Stimulated activated CD4-positive, alpha-beta T cell treated with anti-CD3 and anti-CD28 coated beads, TNF-alpha, amount 100 ng/mL, for 1 hour (primary cell): Measurements from ENCODE around the gene RNU7-1.

ENCODE experiments used
- DNase-seq, 3 donors: peaks; one replicate each; pipeline ENCODE4 v3.0.0-alpha.2; 2020; ENCODE audit warnings: low read depth in 3 of 3, low spot score in 1 of 3

RNU7-1 gene

DNA sequence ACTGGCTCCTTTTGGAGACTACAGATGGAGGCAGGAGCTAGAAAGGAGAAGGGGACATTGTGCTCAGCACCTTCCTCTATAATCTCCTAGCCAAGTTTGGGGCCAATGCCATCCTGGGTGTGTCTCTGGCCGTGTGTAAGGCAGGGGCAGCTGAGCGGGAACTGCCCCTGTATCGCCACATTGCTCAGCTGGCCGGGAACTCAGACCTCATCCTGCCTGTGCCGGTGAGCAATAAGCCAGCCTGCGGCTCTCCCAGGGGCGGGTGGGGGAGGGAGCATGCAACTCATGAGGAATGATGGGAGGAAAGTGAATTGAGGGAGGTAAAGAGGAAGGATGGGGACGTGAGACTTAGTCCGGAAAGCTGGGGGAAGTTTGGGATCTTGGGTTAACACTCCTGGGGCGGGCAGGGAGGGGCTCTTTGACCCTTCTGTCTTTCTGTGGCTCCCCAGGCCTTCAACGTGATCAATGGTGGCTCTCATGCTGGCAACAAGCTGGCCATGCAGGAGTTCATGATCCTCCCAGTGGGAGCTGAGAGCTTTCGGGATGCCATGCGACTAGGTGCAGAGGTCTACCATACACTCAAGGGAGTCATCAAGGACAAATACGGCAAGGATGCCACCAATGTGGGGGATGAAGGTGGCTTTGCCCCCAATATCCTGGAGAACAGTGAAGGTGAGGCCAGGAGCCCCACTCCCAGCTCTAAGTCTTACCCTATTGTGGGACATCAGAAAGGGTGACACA lies 26.0 kb upstream of the RNU7-1 start:
- no peak for DNase-seq

DNA sequence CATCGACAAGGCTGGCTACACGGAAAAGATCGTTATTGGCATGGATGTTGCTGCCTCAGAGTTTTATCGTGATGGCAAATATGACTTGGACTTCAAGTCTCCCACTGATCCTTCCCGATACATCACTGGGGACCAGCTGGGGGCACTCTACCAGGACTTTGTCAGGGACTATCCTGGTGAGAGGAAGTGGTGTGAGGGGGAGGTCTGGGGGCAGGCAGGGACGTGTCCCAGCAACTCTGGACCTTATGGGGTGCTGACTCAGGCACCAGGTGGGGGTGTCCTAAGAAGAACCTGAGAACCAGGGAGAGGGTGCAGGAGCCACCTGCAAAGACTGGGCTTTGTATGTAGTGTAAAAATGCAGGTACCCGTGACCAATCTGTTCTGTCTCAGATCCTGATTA lies 24.0 kb upstream of the RNU7-1 start:
- no peak for DNase-seq

DNA sequence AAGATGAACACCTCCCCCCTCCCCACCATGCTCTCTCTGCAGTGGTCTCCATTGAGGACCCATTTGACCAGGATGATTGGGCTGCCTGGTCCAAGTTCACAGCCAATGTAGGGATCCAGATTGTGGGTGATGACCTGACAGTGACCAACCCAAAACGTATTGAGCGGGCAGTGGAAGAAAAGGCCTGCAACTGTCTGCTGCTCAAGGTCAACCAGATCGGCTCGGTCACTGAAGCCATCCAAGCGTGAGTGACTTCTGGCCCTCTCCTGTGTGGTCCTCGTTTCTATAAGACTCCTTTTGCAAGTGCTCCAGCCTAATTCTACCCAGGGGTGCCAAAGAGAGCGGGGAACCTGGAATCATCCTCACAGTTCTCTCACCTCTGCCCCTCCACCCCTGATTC lies 22.1 kb upstream of the RNU7-1 start:
- no peak for DNase-seq

DNA sequence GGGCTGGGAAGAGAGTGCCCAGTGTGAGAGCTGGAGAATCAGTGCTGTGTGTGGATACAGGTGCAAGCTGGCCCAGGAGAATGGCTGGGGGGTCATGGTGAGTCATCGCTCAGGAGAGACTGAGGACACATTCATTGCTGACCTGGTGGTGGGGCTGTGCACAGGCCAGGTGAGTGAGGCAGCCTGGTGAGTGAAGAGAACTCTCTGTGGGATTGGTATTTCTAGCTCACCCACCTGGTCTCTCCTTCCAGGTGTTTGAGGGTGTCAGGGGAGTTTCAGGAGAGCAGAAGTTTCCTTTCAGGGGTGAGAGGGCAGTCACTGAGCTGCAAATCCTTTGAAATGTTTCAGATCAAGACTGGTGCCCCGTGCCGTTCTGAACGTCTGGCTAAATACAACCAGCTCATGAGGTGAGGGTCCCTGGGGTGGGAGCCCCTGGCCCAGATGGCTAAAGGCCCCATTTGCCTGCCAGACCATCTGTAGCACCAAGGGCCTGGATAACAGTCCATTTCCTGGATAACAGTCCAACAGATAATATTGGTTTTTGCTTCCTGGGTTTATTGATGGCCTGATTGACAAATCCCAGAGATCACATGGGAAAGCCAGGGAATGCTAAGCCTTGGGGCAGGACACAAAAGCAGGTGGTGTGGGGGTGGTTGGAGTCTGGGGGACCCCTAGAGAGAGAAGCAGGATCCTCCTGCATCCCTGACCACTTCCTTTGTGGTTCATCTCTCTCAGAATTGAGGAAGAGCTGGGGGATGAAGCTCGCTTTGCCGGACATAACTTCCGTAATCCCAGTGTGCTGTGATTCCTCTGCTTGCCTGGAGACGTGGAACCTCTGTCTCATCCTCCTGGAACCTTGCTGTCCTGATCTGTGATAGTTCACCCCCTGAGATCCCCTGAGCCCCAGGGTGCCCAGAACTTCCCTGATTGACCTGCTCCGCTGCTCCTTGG lies 21.3 kb upstream of the RNU7-1 start:
- DNase-seq, result no peak

DNA sequence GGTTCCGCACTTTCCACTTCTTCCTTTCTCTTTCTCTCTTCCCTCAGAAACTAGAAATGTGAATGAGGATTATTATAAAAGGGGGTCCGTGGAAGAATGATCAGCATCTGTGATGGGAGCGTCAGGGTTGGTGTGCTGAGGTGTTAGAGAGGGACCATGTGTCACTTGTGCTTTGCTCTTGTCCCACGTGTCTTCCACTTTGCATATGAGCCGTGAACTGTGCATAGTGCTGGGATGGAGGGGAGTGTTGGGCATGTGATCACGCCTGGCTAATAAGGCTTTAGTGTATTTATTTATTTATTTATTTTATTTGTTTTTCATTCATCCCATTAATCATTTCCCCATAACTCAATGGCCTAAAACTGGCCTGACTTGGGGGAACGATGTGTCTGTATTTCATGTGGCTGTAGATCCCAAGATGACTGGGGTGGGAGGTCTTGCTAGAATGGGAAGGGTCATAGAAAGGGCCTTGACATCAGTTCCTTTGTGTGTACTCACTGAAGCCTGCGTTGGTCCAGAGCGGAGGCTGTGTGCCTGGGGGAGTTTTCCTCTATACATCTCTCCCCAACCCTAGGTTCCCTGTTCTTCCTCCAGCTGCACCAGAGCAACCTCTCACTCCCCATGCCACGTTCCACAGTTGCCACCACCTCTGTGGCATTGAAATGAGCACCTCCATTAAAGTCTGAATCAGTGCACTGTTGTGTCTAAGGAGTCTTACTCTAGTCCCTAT lies 20.4 kb upstream of the RNU7-1 start:
- no peak for DNase-seq

DNA sequence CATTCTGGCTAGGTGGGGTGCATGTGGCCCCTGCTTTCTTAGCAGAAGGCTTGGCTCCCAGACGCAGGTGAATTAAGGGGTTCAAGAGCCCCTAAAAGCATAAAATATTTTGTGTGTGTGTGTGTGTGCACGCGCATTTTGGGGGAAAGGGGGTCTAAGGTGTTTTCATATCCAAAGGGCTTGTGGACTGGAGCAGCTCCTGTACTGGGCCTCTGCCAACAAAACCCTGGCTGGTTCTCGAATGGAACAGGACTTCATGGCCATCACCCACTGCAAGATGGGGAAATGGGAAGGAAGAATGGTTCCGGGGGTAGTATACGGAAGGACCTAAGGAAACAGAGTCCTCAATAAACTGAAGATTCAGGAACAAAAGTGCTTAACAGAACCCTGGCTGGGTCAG lies 19.8 kb upstream of the RNU7-1 start:
- no peak for DNase-seq

DNA sequence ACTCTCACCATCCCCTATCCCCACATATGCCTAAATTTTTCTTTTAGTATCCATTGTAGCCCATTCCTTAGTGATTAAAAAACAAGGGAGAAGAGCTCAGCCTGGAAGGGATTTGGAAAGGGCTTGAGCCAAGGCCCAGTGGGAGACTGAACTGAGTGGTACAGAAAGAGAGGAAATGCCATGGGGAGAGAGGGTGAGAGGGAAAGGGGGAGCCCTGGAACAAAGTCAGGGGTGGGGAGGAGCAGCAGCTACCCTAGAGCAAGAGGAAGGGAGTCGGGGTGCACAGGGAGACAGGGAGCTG lies 18.4 kb upstream of the RNU7-1 start:
- no peak for DNase-seq

DNA sequence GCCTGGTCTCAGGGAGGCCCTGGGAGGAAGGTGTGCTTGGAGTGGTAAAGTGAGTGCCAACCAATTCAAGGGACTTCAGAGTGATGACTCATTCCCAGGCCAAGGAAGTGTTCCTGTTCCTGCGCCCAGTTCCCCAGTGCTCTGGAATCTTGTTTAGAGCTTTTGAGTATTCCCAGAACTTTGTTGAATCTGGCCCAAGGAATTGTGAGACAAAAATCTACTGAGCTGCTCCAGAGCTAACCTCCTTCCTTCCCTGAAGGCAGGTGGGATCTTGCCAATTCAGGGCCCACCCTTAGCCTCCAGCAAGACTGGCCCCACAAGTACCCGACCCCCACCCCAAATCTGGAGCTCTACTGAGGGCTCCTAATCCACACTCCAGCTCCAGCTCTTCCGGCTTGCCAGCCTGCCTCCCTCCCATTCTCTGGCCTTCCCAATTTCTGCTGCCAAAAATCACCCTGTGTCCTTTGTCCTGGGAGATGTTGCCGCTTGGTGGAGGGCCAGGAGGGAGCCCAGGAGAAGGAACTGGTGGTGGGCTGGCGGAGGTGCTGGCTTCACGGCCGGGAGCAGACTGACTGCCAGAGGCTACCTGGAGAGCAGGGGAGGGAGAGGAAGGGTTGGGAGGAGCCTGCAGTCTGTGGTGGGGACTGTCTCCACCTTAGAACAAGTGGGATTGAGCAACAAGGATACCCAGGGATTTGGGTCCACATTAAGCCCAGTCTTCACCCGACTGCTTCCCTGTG lies 17.9 kb upstream of the RNU7-1 start:
- DNase-seq, result no peak

DNA sequence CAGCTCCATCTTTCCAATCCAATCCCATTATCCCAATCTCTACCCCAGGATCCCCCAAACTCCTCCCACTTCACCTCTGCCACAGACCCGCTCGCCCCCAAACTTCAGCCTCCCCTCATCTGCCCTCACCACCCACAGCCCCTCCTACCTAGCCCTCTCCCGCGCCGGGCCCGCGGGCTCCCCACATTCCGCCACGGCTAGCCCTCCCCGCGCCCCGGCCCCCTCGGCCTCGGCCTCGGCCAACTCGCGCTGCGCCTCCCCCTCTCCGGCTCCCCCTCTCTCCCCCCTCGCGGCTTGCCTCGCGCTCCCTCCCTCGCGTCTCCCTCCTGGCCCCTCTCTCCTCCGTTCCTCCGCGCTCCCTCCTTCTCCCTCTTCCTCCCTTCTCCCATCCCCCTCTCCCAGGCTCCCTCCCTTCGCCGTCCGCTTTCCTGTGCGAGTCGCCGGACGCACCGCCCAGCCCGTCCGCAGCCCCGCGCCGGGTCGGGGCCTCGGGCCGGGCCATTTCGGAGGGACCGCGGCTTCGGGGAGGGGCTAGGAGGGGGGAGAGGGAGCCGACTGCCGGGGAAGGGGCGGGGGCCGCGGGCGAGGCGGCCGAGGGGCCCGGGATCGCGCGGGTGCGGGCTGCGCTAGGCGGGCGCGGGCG lies 16.1 kb upstream of the RNU7-1 start, which contains the start of gene ATN1:
Gene ATN1 (plus strand): TSS at position 581 of the 643 bp plus-strand sequence. CDS start 6,043 bp downstream, outside the sequence.
- DNase-seq, result peak in 1 of 3 donors; percentile 43

DNA sequence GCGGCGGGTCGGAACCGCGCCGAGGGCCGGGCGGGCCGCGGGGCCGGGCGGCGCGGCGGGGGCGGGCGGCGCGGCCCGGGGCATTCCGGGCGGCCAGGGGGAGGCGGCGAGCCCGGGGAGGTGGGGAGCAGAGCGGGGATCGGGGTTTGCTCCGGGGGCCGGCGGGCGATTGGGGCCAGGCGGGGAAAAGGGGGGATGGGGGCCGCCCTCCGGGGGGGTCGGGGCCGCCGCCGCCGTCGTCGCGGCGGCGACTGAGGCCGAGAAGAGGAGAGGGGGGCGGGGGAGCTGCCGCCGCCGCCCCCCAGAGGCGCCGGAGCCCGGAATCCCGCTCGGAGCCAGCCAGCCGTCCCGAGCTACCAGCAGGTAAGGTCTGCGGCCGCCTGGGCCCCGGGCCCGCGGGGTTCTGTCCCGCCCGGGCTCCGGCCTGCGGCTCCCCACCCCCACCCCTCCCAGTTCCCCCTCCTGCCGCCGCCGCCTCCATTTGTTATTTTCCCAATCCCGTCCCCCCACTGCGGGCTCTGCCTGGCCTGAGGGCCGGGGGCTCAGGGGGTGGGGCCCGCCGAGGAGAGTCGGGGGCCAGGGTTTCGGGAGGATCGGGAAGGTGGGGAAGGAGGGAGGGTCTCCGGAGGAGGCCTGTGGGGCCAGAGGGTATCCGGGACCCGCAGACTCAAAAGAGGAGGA lies 15.5 kb upstream of the RNU7-1 start:
- DNase-seq, result no peak

DNA sequence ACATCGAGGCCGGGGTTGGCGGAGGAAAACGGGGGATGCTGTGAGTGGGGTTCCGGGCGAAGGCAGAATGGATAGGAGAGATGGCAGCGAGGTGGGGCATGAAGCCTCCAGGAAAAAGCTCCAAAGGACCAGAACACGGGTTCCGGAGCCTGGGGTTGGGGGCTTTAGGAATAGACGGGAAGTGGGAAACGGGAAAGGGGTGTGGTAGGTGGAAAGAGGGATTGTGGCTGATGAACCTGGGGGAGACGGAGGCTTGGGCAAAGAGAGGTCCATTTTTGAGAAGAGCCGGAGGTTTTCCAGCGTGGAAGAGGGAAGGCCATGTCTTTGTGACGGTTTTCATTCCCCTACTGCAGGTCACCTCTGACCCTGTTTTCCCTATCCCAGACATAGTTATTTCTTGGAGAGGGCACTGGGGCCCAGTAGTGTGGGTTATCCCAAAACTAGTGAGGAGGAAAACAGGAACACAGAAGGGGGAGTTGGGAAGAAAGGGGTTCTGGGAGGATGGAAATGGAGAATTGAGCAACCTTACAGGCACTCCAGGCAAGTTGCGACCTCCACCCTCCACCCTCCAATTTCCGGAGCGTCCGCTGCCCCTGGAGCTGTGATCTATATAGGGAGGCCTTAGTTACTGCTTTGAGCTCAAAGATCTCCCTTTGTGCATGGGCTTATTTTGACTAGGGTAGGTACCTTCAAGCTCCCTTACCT lies 14.8 kb upstream of the RNU7-1 start:
- no peak for DNase-seq

DNA sequence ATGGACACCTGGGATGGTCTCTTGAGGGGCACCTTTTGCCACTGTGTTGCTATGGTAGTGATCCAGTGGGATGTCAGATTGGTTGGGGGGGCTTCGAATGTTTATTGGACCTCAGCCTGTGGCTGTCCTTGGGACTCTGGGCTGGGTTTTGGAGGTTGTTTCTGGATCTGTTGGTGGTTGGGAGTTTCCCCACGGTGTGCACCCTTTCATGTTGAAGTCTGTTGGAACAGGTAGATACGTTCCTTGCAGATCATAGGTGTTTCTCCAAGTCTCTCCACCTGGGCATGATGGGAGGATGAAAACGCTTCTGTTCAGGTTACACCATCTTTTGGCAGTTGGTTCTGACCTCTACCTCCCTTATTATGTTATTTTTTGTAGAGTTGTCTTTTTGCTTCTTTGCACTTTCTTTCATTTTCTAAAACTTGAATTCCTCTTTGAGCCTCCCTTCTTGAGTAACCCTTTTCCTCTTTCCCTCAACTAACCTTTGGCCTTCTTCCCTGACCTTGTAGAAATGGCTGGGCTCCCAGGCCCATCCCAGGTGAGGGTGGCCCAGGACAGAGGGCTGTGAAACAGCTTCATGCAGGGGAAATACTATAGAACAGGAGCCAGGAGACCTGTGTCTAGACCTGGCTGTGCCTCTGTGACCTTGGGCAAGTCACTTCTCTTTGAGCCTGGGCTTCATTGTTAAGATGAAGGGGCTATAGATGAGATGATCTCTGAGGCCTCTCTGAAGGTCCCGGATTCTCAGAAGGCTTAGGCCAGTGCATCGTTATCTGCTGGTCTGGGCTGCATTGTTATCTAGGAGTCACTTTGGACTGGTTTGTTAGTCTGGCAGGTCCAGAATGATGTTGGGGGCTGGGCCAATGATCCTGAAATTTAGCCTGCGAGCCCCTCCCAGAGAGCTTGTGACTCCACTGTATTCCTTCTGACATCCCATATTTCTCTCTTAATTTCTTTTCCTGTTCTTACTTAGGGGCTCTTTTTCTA lies 13.9 kb upstream of the RNU7-1 start:
- DNase-seq, result no peak

DNA sequence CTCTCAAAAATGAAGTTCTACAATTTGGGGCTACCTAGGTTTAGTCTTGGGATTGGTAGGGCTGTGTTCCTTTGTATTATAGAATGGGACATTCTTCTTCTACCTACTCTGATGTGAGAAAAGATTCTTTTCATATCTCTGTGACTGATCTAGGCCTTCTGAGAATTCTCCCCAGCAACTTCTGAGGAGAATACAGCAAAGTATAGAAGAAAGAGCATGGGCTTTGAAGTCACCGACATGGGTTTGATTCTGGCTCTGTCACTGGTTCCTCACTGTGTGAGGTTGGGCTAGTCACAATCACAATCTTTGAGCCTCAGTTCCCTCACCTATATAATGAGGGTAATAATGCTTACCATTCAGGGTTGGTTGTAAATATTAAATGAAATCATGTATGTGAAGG lies 10.8 kb upstream of the RNU7-1 start:
- no peak for DNase-seq

DNA sequence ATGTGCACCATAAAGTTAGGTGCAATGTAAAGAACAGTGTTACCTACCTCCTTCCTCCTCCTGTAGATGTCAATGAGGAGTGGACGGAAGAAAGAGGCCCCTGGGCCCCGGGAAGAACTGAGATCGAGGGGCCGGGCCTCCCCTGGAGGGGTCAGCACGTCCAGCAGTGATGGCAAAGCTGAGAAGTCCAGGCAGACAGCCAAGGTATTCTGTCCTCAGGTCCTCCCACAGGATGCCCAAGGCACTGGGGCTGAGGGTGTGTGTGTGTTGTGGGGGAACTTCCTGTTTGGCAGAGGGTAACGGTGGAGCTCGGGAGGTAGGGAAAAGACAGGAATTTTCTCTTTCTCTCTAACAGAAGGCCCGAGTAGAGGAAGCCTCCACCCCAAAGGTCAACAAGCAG lies 9.5 kb upstream of the RNU7-1 start:
- no peak for DNase-seq

DNA sequence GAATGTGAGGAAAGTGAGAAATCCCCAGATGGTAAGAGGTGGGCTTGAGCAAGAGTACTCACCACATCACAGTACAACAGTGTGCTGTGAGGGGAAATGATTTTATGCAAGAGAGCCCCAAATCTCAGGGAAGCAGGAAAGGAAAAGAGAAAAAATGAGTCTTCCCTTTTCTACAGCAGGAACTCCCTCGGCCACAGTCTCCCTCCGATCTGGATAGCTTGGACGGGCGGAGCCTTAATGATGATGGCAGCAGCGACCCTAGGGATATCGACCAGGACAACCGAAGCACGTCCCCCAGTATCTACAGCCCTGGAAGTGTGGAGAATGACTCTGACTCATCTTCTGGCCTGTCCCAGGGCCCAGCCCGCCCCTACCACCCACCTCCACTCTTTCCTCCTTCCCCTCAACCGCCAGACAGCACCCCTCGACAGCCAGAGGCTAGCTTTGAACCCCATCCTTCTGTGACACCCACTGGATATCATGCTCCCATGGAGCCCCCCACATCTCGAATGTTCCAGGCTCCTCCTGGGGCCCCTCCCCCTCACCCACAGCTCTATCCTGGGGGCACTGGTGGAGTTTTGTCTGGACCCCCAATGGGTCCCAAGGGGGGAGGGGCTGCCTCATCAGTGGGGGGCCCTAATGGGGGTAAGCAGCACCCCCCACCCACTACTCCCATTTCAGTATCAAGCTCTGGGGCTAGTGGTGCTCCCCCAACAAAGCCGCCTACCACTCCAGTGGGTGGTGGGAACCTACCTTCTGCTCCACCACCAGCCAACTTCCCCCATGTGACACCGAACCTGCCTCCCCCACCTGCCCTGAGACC lies 8.0 kb upstream of the RNU7-1 start:
- no peak for DNase-seq

DNA sequence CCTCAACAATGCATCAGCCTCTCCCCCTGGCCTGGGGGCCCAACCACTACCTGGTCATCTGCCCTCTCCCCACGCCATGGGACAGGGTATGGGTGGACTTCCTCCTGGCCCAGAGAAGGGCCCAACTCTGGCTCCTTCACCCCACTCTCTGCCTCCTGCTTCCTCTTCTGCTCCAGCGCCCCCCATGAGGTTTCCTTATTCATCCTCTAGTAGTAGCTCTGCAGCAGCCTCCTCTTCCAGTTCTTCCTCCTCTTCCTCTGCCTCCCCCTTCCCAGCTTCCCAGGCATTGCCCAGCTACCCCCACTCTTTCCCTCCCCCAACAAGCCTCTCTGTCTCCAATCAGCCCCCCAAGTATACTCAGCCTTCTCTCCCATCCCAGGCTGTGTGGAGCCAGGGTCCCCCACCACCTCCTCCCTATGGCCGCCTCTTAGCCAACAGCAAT lies 7.4 kb upstream of the RNU7-1 start:
- no peak for DNase-seq
